GM18867 (cell line): Measurements from ENCODE around the gene CCDC179.
A peak's percentile ranks its signal among the peaks of the same experiment; 100 is the strongest.

Source experiments
- ATAC-seq: cut with Tn5 transposase; IDR thresholded peaks from one replicate; pipeline ENCODE4 v1.9.1; 2021; ENCODE audit warnings: mild to moderate bottlenecking, moderate library complexity; ENCODE audit not compliant: unreplicated experiment

Gene CCDC179

GRCh38 chr11:22860241-22860640 is at the start of gene CCDC179:
Gene CCDC179, minus strand, starts transcription at chr11:22860474. Its CDS starts 53 bp downstream, at chr11:22860421.
- no peak for ATAC-seq

- ATAC-seq: no peak
Observed at GRCh38 chr11:22903782-22904181, 43.5 kb upstream of the CCDC179 start.

GRCh38 chr11:22901603-22902002 is 41.3 kb upstream of the CCDC179 start:
- ATAC-seq: no peak

- no peak for ATAC-seq
Observed at GRCh38 chr11:22900764-22901486, 40.7 kb upstream of the CCDC179 start.

- ATAC-seq: no peak
Observed at GRCh38 chr11:22898036-22898435, 37.8 kb upstream of the CCDC179 start.

- no peak for ATAC-seq
Observed at GRCh38 chr11:22890227-22890626, 30.0 kb upstream of the CCDC179 start.

- ATAC-seq: no peak
Observed at GRCh38 chr11:22884217-22884616, 23.9 kb upstream of the CCDC179 start.

- ATAC-seq: no peak
Observed at GRCh38 chr11:22879630-22880029, 19.4 kb upstream of the CCDC179 start.

GRCh38 chr11:22878604-22879003 is 18.3 kb upstream of the CCDC179 start:
- no peak for ATAC-seq

GRCh38 chr11:22878039-22878438 is 17.8 kb upstream of the CCDC179 start:
- ATAC-seq: no peak

GRCh38 chr11:22875869-22876473 is 15.7 kb upstream of the CCDC179 start:
- ATAC-seq: peak; percentile 99

- peak; percentile 76 for ATAC-seq
Observed at GRCh38 chr11:22869325-22869724, 9.1 kb upstream of the CCDC179 start.

GRCh38 chr11:22859756-22860155 is 518 bp downstream of the CCDC179 start:
- no peak for ATAC-seq

GRCh38 chr11:22851477-22851876 is 8.8 kb downstream of the CCDC179 start:
- ATAC-seq: no peak

- no peak for ATAC-seq
Observed at GRCh38 chr11:22846726-22847125, 13.5 kb downstream of the CCDC179 start.

- no peak for ATAC-seq
Observed at GRCh38 chr11:22832315-22833015, 27.8 kb downstream of the CCDC179 start.

GRCh38 chr11:22830082-22830414 is 30.2 kb downstream of the CCDC179 start:
- no peak for ATAC-seq

GRCh38 chr11:22829231-22830081 is 30.8 kb downstream of the CCDC179 start, which contains the start of gene SVIP:
Gene SVIP, minus strand, starts transcription at chr11:22829801. Its CDS starts 53 bp downstream, at chr11:22829748.
- ATAC-seq: peak; percentile 94

- ATAC-seq: no peak
Observed at GRCh38 chr11:22828373-22828772, 31.9 kb downstream of the CCDC179 start.

GRCh38 chr11:22822203-22822602 is 38.1 kb downstream of the CCDC179 start:
- ATAC-seq: no peak

GRCh38 chr11:22809893-22810292 is 50.4 kb downstream of the CCDC179 start:
- no peak for ATAC-seq
